ENCODE results near the gene TMEM186.
"Not testable (repeated sequence)": the region's sequence is repeated elsewhere in the genome, so short reads cannot be mapped to it uniquely, and the experiment has no call there.

TMEM186 gene

GRCh38 chr16:8752706-8753105, 44.7 kb downstream of the TMEM186 start:
- no peak for ATAC-seq

GRCh38 chr16:8751481-8752311, 45.7 kb downstream of the TMEM186 start:
- peak; percentile 90 for ATAC-seq
- TF ChIP-seq CSDC2 (CRISPR knock-in tag; IDR thresholded peaks at IDR 0.05), result no peak
- 0 out of 2 replicates have a peak, but pooled peaks have one; percentile 14 for TF ChIP-seq ISL1 (CRISPR knock-in tag; IDR thresholded peaks at IDR 0.05)

More at GRCh38 chr16:8752706-8753105, 44.7 kb downstream of the TMEM186 start:
- no peak for TF ChIP-seq TSHZ2 (CRISPR knock-in tag; IDR thresholded peaks at IDR 0.05)
- no peak for TF ChIP-seq SNAI2 (CRISPR knock-in tag; IDR thresholded peaks at IDR 0.05)
- no peak for TF ChIP-seq ZFP30 (CRISPR knock-in tag; IDR thresholded peaks at IDR 0.05)
- TF ChIP-seq RARB (CRISPR knock-in tag; IDR thresholded peaks at IDR 0.05), result no peak
- TF ChIP-seq PATZ1 (CRISPR knock-in tag; IDR thresholded peaks at IDR 0.05; ENCODE audit: borderline replicate concordance), result no peak
- TF ChIP-seq TCF4 (CRISPR knock-in tag; IDR thresholded peaks at IDR 0.05; ENCODE audit: borderline replicate concordance), result no peak
- no peak for TF ChIP-seq CREB5 (CRISPR knock-in tag; IDR thresholded peaks at IDR 0.05; ENCODE audit: low read depth)
- no peak for TF ChIP-seq BACH2 (CRISPR knock-in tag; IDR thresholded peaks at IDR 0.05; ENCODE audit: borderline replicate concordance)

- ATAC-seq, result not testable (repeated sequence)
These were observed 48.5 kb downstream of the TMEM186 start for GRCh38 chr16:8748944-8749343.

Measured in SK-N-SH treated with all-trans-retinoic acid at 6 μM for 48 hours (cell line).